ENCODE results near the gene SLC10A4. TPM values are rescaled to one million over a fixed set of nuclear protein-coding genes. Genes with fewer than 3 reads are reported as not detected.
A peak's percentile ranks its signal among the peaks of the same experiment; 100 is the strongest.

The SLC10A4 gene
- total RNA-seq, 4 donors from 2014 or later = 0.26 to 0.34 TPM; not detected in 2

- Histone ChIP-seq H3K36me3 (no peaks in the 10 kb centered on the region), H3K4me1 (no peaks in the 10 kb centered on the region), H3K4me3 (no peak overlapping the region), H3K9me3 (no peaks in the 10 kb centered on the region), H3K27ac (no peak overlapping the region), H3K27me3 (no peaks in the 10 kb centered on the region)
- 90% methylated on average over 6 of the region's 6 CpGs for WGBS
- no peak for DNase-seq (ENCODE audit: low spot score in 2 of 2)
- TF ChIP-seq POLR2AphosphoS5 (IDR thresholded peaks at IDR 0.05) = no peak
- TF ChIP-seq EP300 (IDR thresholded peaks at IDR 0.05) = no peak
- TF ChIP-seq CTCF (IDR thresholded peaks at IDR 0.05) = no peak
- no peak for TF ChIP-seq POLR2A (IDR thresholded peaks at IDR 0.05)
These were observed 7.4 kb upstream of the SLC10A4 start for GRCh38 chr4:48475770-48476169.

GRCh38 chr4:48478273-48478672 is 4.9 kb upstream of the SLC10A4 start:
- no peak for DNase-seq (ENCODE audit: low spot score in 2 of 2)

GRCh38 chr4:48481581-48481980 is 1.6 kb upstream of the SLC10A4 start:
- no peak overlapping the region for H3K4me3 ChIP-seq
- no peaks in the 10 kb centered on the region for H3K9me3 ChIP-seq
- 83% methylated on average over 1 of the region's 1 CpG for WGBS
- no peak for DNase-seq (ENCODE audit: low spot score in 2 of 2)
- H3K4me1 ChIP-seq = peaks cover 13% of the 10 kb centered on the region
- no peak overlapping the region for H3K27ac ChIP-seq
- TF ChIP-seq EP300 (IDR thresholded peaks at IDR 0.05) (no peak), CTCF (IDR thresholded peaks at IDR 0.05) (no peak), POLR2A (IDR thresholded peaks at IDR 0.05) (no peak), POLR2AphosphoS5 (IDR thresholded peaks at IDR 0.05) (no peak)
- peaks cover 35% of the 10 kb centered on the region for H3K27me3 ChIP-seq
- H3K36me3 ChIP-seq = no peaks in the 10 kb centered on the region

More at GRCh38 chr4:48478273-48478672, 4.9 kb upstream of the SLC10A4 start:
- Histone ChIP-seq H3K4me3 (no peak overlapping the region), H3K36me3 (no peaks in the 10 kb centered on the region), H3K27me3 (peaks cover 12% of the 10 kb centered on the region), H3K4me1 (peaks cover 5% of the 10 kb centered on the region), H3K9me3 (no peaks in the 10 kb centered on the region), H3K27ac (no peak overlapping the region)
- WGBS = 83% methylated on average over 2 of the region's 2 CpGs
- TF ChIP-seq EP300 (IDR thresholded peaks at IDR 0.05) = no peak
- TF ChIP-seq POLR2AphosphoS5 (IDR thresholded peaks at IDR 0.05) = no peak
- no peak for TF ChIP-seq POLR2A (IDR thresholded peaks at IDR 0.05)
- TF ChIP-seq CTCF (IDR thresholded peaks at IDR 0.05) = no peak

GRCh38 chr4:48483777-48484493 is 792 bp downstream of the SLC10A4 start:
- peak in 1 of 2 donors; percentile 7 for TF ChIP-seq CTCF (IDR thresholded peaks at IDR 0.05)
- no peak for TF ChIP-seq POLR2A (IDR thresholded peaks at IDR 0.05)
- 19% methylated on average over 38 of the region's 66 CpGs for WGBS
- peak overlapping the region; percentile 52 for H3K4me3 ChIP-seq

GRCh38 chr4:48484494-48485168 is 1.5 kb downstream of the SLC10A4 start:
- Histone ChIP-seq H3K9me3 (no peaks in the 10 kb centered on the region), H3K27me3 (peaks cover 55% of the 10 kb centered on the region), H3K4me1 (peaks cover 13% of the 10 kb centered on the region), H3K36me3 (no peaks in the 10 kb centered on the region), H3K4me3 (no peak overlapping the region), H3K27ac (no peak overlapping the region)
- no peak for DNase-seq (ENCODE audit: low spot score in 2 of 2)
- WGBS = 55% methylated on average over 22 of the region's 22 CpGs
- TF ChIP-seq EP300 (IDR thresholded peaks at IDR 0.05) (no peak), POLR2AphosphoS5 (IDR thresholded peaks at IDR 0.05) (no peak), CTCF (IDR thresholded peaks at IDR 0.05) (no peak), POLR2A (IDR thresholded peaks at IDR 0.05) (no peak)

More at GRCh38 chr4:48483777-48484493, 792 bp downstream of the SLC10A4 start:
- Histone ChIP-seq H3K4me1 (peaks cover 13% of the 10 kb centered on the region), H3K9me3 (no peaks in the 10 kb centered on the region), H3K27ac (no peak overlapping the region), H3K27me3 (peaks cover 52% of the 10 kb centered on the region), H3K36me3 (no peaks in the 10 kb centered on the region)
- DNase-seq (ENCODE audit: low spot score in 2 of 2) = no peak
